Ectodermal cell (in vitro differentiated cells): ENCODE data around the gene MCOLN1.
"Not testable (repeated sequence)": the region's sequence is repeated elsewhere in the genome, so short reads cannot be mapped to it uniquely, and the experiment has no call there.

ENCODE experiments used
- H3K27ac ChIP-seq: 2 replicates; pipeline ENCODE4 v1.7.0; 2013; ENCODE audit warnings: mild to moderate bottlenecking, low read depth, low read length; ENCODE audit not compliant: insufficient read depth, poor library complexity, severe bottlenecking
- H3K27me3 ChIP-seq: 2 replicates; pipeline ENCODE4 v1.7.0; 2013; ENCODE audit warnings: mild to moderate bottlenecking, low read length; ENCODE audit not compliant: insufficient read depth, control insufficient read depth, poor library complexity, severe bottlenecking
- H3K36me3 ChIP-seq: one replicate; pipeline ENCODE4 v1.7.0; 2013; ENCODE audit warnings: low read length; ENCODE audit not compliant: control insufficient read depth, insufficient read depth
- H3K4me1 ChIP-seq: one replicate; pipeline ENCODE4 v1.7.0; 2013; ENCODE audit warnings: low read length; ENCODE audit not compliant: control insufficient read depth, insufficient read depth
- H3K4me3 ChIP-seq: 2 replicates; pipeline ENCODE4 v1.7.0; 2013; ENCODE audit warnings: low read depth, low read length, control low read depth; ENCODE audit not compliant: insufficient read depth
- H3K9me3 ChIP-seq: 2 replicates; pipeline ENCODE4 v1.7.0; 2013; ENCODE audit warnings: mild to moderate bottlenecking, low read length, moderate library complexity; ENCODE audit not compliant: control insufficient read depth
- WGBS, 2 experiments: methylation state at CpG; one replicate each; pipeline ENCODE4 v1.1.7; 2013; ENCODE audit warnings: missing lambda C conversion rate in 2 of 2; 5-methylcytosine and 5-hydroxymethylcytosine counted together

Gene MCOLN1

DNA sequence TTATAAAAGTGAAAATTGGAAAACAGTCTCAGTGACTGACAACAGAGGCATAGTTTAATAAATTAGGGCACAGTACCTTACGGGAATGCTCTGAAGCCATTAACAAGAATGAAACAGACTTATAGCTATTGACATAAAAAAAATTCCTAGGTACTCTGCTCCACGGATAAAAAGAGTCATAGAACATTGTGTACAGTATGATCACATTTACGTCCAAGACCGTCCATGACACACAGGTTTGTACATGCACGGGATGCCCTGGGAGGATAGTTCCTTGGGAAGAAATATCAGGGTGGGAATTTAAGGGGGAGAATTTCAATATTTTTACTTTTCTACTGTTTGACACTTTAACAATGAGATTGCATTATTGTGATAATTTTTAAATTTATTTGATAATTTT is 48.3 kb downstream of the MCOLN1 start:
- 88 to 93% methylated on average over 5 of the region's 5 CpGs for WGBS, 2 experiments
- no peaks in the 10 kb centered on the region for H3K36me3 ChIP-seq
- H3K4me1 ChIP-seq = no peaks in the 10 kb centered on the region
- H3K27ac ChIP-seq = no peak overlapping the region
- H3K27me3 ChIP-seq = no peaks in the 10 kb centered on the region
- no peaks in the 10 kb centered on the region for H3K9me3 ChIP-seq
- no peak overlapping the region for H3K4me3 ChIP-seq

DNA sequence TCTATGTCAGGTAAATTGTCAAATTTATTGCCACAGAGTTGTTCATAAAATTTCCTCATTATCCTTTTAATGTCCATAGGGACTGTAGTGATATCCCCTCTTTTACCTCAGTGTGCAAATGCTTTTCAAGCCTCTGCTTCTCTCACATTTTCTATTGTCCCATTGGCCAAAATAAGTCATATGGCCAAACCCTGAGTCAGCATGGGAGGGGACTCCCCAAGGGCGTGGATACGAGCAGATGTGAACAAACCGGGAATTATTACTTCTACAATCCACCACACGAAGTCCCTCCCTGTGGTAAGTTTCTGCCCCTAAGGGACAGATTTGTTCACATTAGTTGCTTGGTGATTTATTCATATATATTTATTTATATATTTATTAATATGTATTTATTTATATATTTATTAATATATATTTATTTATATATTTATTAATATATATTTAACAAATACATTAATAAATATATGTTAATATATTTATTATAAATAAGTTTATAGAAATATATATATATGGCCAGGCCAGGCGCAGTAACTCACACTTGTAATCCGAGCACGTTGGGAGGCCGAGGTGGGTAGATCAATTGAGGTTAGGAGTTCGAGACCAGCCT is 53.1 kb downstream of the MCOLN1 start:
- H3K27me3 ChIP-seq = peaks cover 14% of the 10 kb centered on the region
- no peaks in the 10 kb centered on the region for H3K9me3 ChIP-seq
- WGBS, 2 experiments = 84 to 88% methylated on average over 7 of the region's 9 CpGs
- H3K36me3 ChIP-seq = no peaks in the 10 kb centered on the region
- H3K27ac ChIP-seq = no peak overlapping the region
- H3K4me1 ChIP-seq = no peaks in the 10 kb centered on the region
- no peak overlapping the region for H3K4me3 ChIP-seq

GRCh38 chr19:7577422-7577821 is 55.0 kb downstream of the MCOLN1 start:
- H3K4me3 ChIP-seq, H3K4me1 ChIP-seq, H3K9me3 ChIP-seq, H3K36me3 ChIP-seq, H3K27ac ChIP-seq: not testable (repeated sequence)
- 89 to 92% methylated on average over 1 of the region's 1 CpG for WGBS, 2 experiments
- H3K27me3 ChIP-seq = peaks cover 14% of the 10 kb centered on the region

- no peaks in the 10 kb centered on the region for H3K36me3 ChIP-seq
- peaks cover 14% of the 10 kb centered on the region for H3K27me3 ChIP-seq
- H3K4me1 ChIP-seq = no peaks in the 10 kb centered on the region
- no peaks in the 10 kb centered on the region for H3K9me3 ChIP-seq
- H3K27ac ChIP-seq = no peak overlapping the region
- WGBS, 2 experiments = 76 to 78% methylated on average over 6 of the region's 6 CpGs
- no peak overlapping the region for H3K4me3 ChIP-seq
These were observed 55.7 kb downstream of the MCOLN1 start for GRCh38 chr19:7578127-7578526.

DNA sequence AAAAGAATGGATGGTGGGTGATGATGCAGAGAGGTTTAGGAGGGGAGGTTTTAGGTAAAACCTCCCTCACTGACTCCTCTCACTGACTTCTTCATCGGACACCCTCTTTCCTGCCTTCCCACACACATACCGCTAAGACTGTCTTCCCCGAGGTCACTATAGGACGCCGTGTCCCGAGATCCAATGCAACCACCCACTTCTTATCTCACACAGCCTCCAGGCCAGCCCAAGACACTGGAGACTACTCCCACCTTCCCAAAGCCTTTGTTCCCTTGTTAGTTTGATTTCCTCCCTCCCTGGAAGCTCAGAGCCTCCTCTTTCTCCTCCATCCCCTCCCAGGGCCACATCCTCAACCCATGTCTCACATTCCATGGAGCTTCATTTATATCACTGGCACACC is 56.8 kb downstream of the MCOLN1 start:
- no peaks in the 10 kb centered on the region for H3K4me1 ChIP-seq
- no peaks in the 10 kb centered on the region for H3K9me3 ChIP-seq
- 73 to 75% methylated on average over 6 of the region's 6 CpGs for WGBS, 2 experiments
- H3K27ac ChIP-seq = no peak overlapping the region
- no peak overlapping the region for H3K4me3 ChIP-seq
- peaks cover 14% of the 10 kb centered on the region for H3K27me3 ChIP-seq
- H3K36me3 ChIP-seq = no peaks in the 10 kb centered on the region

- 73 to 75% methylated on average over 11 of the region's 11 CpGs for WGBS, 2 experiments
- no peaks in the 10 kb centered on the region for H3K4me1 ChIP-seq
These were observed 60.0 kb downstream of the MCOLN1 start for GRCh38 chr19:7582446-7582845.

More at GRCh38 chr19:7582446-7582845, 60.0 kb downstream of the MCOLN1 start:
- Histone ChIP-seq H3K27me3 (peaks cover 14% of the 10 kb centered on the region), H3K36me3 (no peaks in the 10 kb centered on the region), H3K27ac (no peak overlapping the region), H3K4me3 (no peak overlapping the region), H3K9me3 (no peaks in the 10 kb centered on the region)
